IMR-90 (cell line): ENCODE data around the gene SLC4A1AP.

Experiments used
- BHLHE40 ChIP-seq: fragments of 150-350 bp; IDR thresholded peaks from 2 replicates; pipeline ENCODE4 v1.6.1; 2016; ENCODE audit warnings: mild to moderate bottlenecking, low read depth, low read length
- FOS ChIP-seq: fragments of 150-350 bp; IDR thresholded peaks from 2 replicates; pipeline ENCODE4 v1.6.1; 2016; ENCODE audit warnings: low read depth, low read length
- MAFK ChIP-seq: IDR thresholded peaks from 2 replicates; pipeline ENCODE4 v1.6.1; 2012; ENCODE audit warnings: low read depth, low read length, improper control_type of control experiment
- MXI1 ChIP-seq: IDR thresholded peaks from 2 replicates; pipeline ENCODE4 v1.6.1; 2012; ENCODE audit warnings: low read depth, mild to moderate bottlenecking, low read length, moderate library complexity, borderline replicate concordance
- POLR2A ChIP-seq: IDR thresholded peaks from 2 replicates; pipeline ENCODE4 v1.6.1; 2012; ENCODE audit warnings: mild to moderate bottlenecking, low read depth, low read length
- RAD21 ChIP-seq: IDR thresholded peaks from 2 replicates; pipeline ENCODE4 v1.6.1; 2012; ENCODE audit warnings: low read length, improper control_type of control experiment
- TF ChIP-seq, protein P1 (sequence below): conservative IDR thresholded peaks from 2 replicates; pipeline ENCODE4 v1.5.1; 2012; ENCODE audit warnings: mild to moderate bottlenecking, low read depth, low read length, improper control_type of control experiment

DNA sequence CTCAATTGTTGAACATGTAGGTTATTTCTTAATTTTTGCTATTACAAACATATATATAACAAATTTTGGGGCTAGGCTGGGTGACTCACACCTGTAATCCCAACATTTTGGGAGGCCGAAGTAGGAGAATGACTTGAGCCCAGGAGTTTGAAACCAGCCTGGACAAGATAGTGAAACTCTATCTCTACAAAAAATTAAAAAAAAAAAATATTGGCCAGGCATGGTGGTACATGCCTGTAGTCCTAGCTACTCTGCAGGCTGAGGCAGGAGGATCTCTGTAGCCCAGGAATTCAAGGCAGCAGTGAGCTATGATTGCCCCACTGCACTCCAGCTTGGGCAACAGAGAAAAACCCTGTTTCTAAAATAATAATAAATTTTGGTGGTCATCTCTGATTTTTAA lies 23.5 kb downstream of the SLC4A1AP start:
- TF ChIP-seq POLR2A (no peak), RAD21 (no peak), FOS (no peak), BHLHE40 (no peak), MXI1 (no peak), MAFK (no peak)
- TF ChIP-seq, protein P1, sequence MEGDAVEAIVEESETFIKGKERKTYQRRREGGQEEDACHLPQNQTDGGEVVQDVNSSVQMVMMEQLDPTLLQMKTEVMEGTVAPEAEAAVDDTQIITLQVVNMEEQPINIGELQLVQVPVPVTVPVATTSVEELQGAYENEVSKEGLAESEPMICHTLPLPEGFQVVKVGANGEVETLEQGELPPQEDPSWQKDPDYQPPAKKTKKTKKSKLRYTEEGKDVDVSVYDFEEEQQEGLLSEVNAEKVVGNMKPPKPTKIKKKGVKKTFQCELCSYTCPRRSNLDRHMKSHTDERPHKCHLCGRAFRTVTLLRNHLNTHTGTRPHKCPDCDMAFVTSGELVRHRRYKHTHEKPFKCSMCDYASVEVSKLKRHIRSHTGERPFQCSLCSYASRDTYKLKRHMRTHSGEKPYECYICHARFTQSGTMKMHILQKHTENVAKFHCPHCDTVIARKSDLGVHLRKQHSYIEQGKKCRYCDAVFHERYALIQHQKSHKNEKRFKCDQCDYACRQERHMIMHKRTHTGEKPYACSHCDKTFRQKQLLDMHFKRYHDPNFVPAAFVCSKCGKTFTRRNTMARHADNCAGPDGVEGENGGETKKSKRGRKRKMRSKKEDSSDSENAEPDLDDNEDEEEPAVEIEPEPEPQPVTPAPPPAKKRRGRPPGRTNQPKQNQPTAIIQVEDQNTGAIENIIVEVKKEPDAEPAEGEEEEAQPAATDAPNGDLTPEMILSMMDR = no peak
